Fibroblast of lung (primary cell): ENCODE data around the gene CRY1. TPM values are rescaled to one million over a fixed set of nuclear protein-coding genes. Genes with fewer than 3 reads are reported as not detected.
A peak's percentile ranks its signal among the peaks of the same experiment; 100 is the strongest.

ENCODE experiments used
- DNase-seq, 2 donors: peaks; one replicate each; pipeline versions ENCODE4 v3.0.0 to v3.0.0-alpha.2; 2010; ENCODE audit warnings: low read depth in 2 of 2
- H2AFZ ChIP-seq: 2 replicates; pipeline ENCODE4 v1.5.1; 2012; ENCODE audit warnings: low read length, control low read depth, inconsistent platforms
- H3K27ac ChIP-seq: 2 replicates; pipeline ENCODE4 v1.5.1; 2011; ENCODE audit warnings: low read length, control low read depth; ENCODE audit not compliant: insufficient read depth
- H3K27me3 ChIP-seq: 2 replicates; pipeline ENCODE4 v1.5.1; 2011; ENCODE audit warnings: mild to moderate bottlenecking, low read length; ENCODE audit not compliant: control insufficient read depth, insufficient read depth
- H3K36me3 ChIP-seq: 2 replicates; pipeline ENCODE4 v1.5.1; 2011; ENCODE audit warnings: low read length; ENCODE audit not compliant: control insufficient read depth, insufficient read depth
- H3K4me1 ChIP-seq: 2 replicates; pipeline ENCODE4 v1.5.1; 2011; ENCODE audit warnings: low read length; ENCODE audit not compliant: control insufficient read depth, insufficient read depth; ENCODE audit errors: extremely low read depth
- H3K4me2 ChIP-seq: 2 replicates; pipeline ENCODE4 v1.5.1; 2011; ENCODE audit warnings: low read length, control low read depth; ENCODE audit not compliant: insufficient read depth; ENCODE audit errors: extremely low read depth
- H3K4me3 ChIP-seq, 4 experiments: fragments of 200-600 bp in 1 of 4; sonication (generic) in 1 of 4; replicated peaks in 1 of 4; 2 replicates each; pipeline ENCODE4 v1.5.1; 2011 to 2016; ENCODE audit warnings: low read length in 4 of 4, low read depth in 3 of 4, mild to moderate bottlenecking in 3 of 4, control low read depth in 2 of 4, inconsistent platforms in 1 of 4, mixed read lengths in 1 of 4; ENCODE audit not compliant: insufficient read depth in 1 of 4; ENCODE audit errors: control extremely low read depth in 1 of 4
- H3K79me2 ChIP-seq: 2 replicates; pipeline ENCODE4 v1.5.1; 2012; ENCODE audit warnings: mild to moderate bottlenecking, low read length, inconsistent platforms; ENCODE audit not compliant: control insufficient read depth, insufficient read depth
- H3K9ac ChIP-seq: 2 replicates; pipeline ENCODE4 v1.5.1; 2011; ENCODE audit warnings: mild to moderate bottlenecking, low read length, control low read depth; ENCODE audit not compliant: insufficient read depth
- H3K9me3 ChIP-seq: 2 replicates; pipeline ENCODE4 v1.5.1; 2012; ENCODE audit warnings: low read depth, low read length; ENCODE audit not compliant: control insufficient read depth, insufficient read depth
- H4K20me1 ChIP-seq: 2 replicates; pipeline ENCODE4 v1.5.1; 2011; ENCODE audit warnings: low read length; ENCODE audit not compliant: control insufficient read depth, insufficient read depth; ENCODE audit errors: extremely low read depth
- CTCF ChIP-seq, 2 donors: IDR thresholded peaks in 1 of 2; conservative IDR thresholded peaks in 1 of 2; 1 replicate in 1 of 2; 2 replicates in 1 of 2; pipeline ENCODE4 v1.5.1; 2011 to 2012; ENCODE audit warnings: low read length in 2 of 2, control low read depth in 1 of 2, inconsistent platforms in 1 of 2, low read depth in 1 of 2, mild to moderate bottlenecking in 1 of 2
- EZH2 ChIP-seq: IDR thresholded peaks from 2 replicates; pipeline ENCODE4 v1.5.1; 2012; ENCODE audit warnings: low read length, control low read depth, mild to moderate bottlenecking; ENCODE audit errors: missing control alignments
- polyA plus RNA-seq, 2 donors: library from polyadenylated mRNA; depleted of rRNA in 1 of 2; stranded (reverse) in 1 of 2; unstranded in 1 of 2; fragments of >200 nt; gene quantifications; 2 replicates each; pipeline ENCODE4 v1.2.1, GENCODE V29; 2011 to 2012; ENCODE audit warnings: missing spikeins in 1 of 2
- total RNA-seq: library from RNA; depleted of rRNA; stranded (reverse); fragments of >200 nt; gene quantifications from 2 replicates; pipeline ENCODE4 v1.2.1, GENCODE V29; 2014

The CRY1 gene
- total and polyA plus RNA-seq, 2 donors (not counting 1 experiment from before 2014, with no cell fraction given): 9.6 to 12.9 TPM

- TF ChIP-seq EZH2 (no peak), CTCF (conservative IDR thresholded peaks at IDR 0.05 in 1 of 2, IDR thresholded peaks at IDR 0.05 in 1 of 2; ENCODE audit: low read depth in 1 of 2, low read length in 2 of 2) (no peak)
- H3K4me2 ChIP-seq: no peak overlapping the region
- no peaks in the 10 kb centered on the region for H3K9me3 ChIP-seq
- H3K27me3 ChIP-seq: no peaks in the 10 kb centered on the region
- H3K4me1 ChIP-seq: no peaks in the 10 kb centered on the region
- no peak overlapping the region for H3K4me3 ChIP-seq
- H3K9ac ChIP-seq: no peak overlapping the region
- no peak for DNase-seq
- H3K36me3 ChIP-seq: no peaks in the 10 kb centered on the region
- H3K27ac ChIP-seq: no peak overlapping the region
- no peaks in the 10 kb centered on the region for H3K79me2 ChIP-seq
- H2AFZ ChIP-seq: no peak overlapping the region
- no peaks in the 10 kb centered on the region for H4K20me1 ChIP-seq
Observed at GRCh38 chr12:107127482-107128430, 34.4 kb upstream of the CRY1 start.

GRCh38 chr12:107126796-107127481 lies 33.6 kb upstream of the CRY1 start:
- H3K27ac ChIP-seq: no peak overlapping the region
- no peaks in the 10 kb centered on the region for H3K4me1 ChIP-seq
- H2AFZ ChIP-seq: no peak overlapping the region
- no peak overlapping the region for H3K9ac ChIP-seq
- no peak overlapping the region for H3K4me3 ChIP-seq
- H4K20me1 ChIP-seq: no peaks in the 10 kb centered on the region
- no peaks in the 10 kb centered on the region for H3K9me3 ChIP-seq
- H3K36me3 ChIP-seq: no peaks in the 10 kb centered on the region
- TF ChIP-seq CTCF (conservative IDR thresholded peaks at IDR 0.05 in 1 of 2, IDR thresholded peaks at IDR 0.05 in 1 of 2; ENCODE audit: low read depth in 1 of 2, low read length in 2 of 2) (peak; percentile 39 to 49), EZH2 (no peak)
- DNase-seq: peak in 1 of 2 donors; percentile 11
- no peak overlapping the region for H3K4me2 ChIP-seq
- H3K27me3 ChIP-seq: no peaks in the 10 kb centered on the region
- no peaks in the 10 kb centered on the region for H3K79me2 ChIP-seq

GRCh38 chr12:107125833-107126232 lies 32.5 kb upstream of the CRY1 start:
- Histone ChIP-seq H3K4me2 (no peak overlapping the region), H3K36me3 (no peaks in the 10 kb centered on the region), H3K9ac (no peak overlapping the region), H3K79me2 (no peaks in the 10 kb centered on the region), H3K4me3 (no peak overlapping the region), H3K27ac (no peak overlapping the region), H3K27me3 (no peaks in the 10 kb centered on the region), H3K4me1 (no peaks in the 10 kb centered on the region), H2AFZ (no peak overlapping the region), H3K9me3 (no peaks in the 10 kb centered on the region), H4K20me1 (no peaks in the 10 kb centered on the region)
- DNase-seq: no peak
- TF ChIP-seq EZH2 (no peak), CTCF (conservative IDR thresholded peaks at IDR 0.05 in 1 of 2, IDR thresholded peaks at IDR 0.05 in 1 of 2; ENCODE audit: low read depth in 1 of 2, low read length in 2 of 2) (no peak)
